Gastroesophageal sphincter (tissue), 4 donors: ENCODE measurements around the gene RAB44. TPM values are rescaled to one million over a fixed set of nuclear protein-coding genes. Genes with fewer than 3 reads are reported as not detected.
A peak's percentile ranks its signal among the peaks of the same experiment; 100 is the strongest.

Experiments used
- ATAC-seq: fragments of 150-250 bp; one replicate; pipeline ENCODE4 v1.9.1; 2016; ENCODE audit warnings: mild to moderate bottlenecking, moderate library complexity
- H3K27ac ChIP-seq, 4 donors: fragments of 200-600 bp; sonication (generic) in 3 of 4; 1 replicate in 3 of 4; 2 replicates in 1 of 4; pipeline ENCODE4 v1.5.1; 2016 to 2019
- H3K27me3 ChIP-seq: fragments of 200-600 bp; sonication (generic); one replicate; pipeline ENCODE4 v1.5.1; 2019
- H3K36me3 ChIP-seq, 2 donors: fragments of 200-600 bp; sonication (generic); one replicate each; pipeline ENCODE4 v1.5.1; 2019; ENCODE audit warnings: control low read depth in 1 of 2
- H3K4me1 ChIP-seq, 3 donors: fragments of 200-600 bp; sonication (generic); 1 replicate in 2 of 3; 2 replicates in 1 of 3; pipeline ENCODE4 v1.5.1; 2016 to 2019; ENCODE audit warnings: control low read depth in 2 of 3
- H3K4me3 ChIP-seq, 2 donors: fragments of 200-600 bp; sonication (generic); one replicate each; pipeline ENCODE4 v1.5.1; 2019; ENCODE audit warnings: mild to moderate bottlenecking in 1 of 2, moderate library complexity in 1 of 2
- H3K9me3 ChIP-seq, 3 donors: fragments of 200-600 bp; sonication (generic); one replicate each; pipeline ENCODE4 v1.5.1; 2017 to 2019; ENCODE audit warnings: control low read depth in 2 of 3
- EP300 ChIP-seq: sonication (generic); formaldehyde crosslinking; IDR thresholded peaks from one replicate; pipeline ENCODE4 v1.6.1; 2017; ENCODE audit warnings: antibody characterized with exemption, mild to moderate bottlenecking
- POLR2A ChIP-seq, 2 donors: fragments of 450-650 bp; IDR thresholded peaks; one replicate each; pipeline ENCODE4 v1.6.1; 2017; ENCODE audit warnings: antibody characterized with exemption in 2 of 2, mild to moderate bottlenecking in 2 of 2, moderate library complexity in 1 of 2
- POLR2AphosphoS5 ChIP-seq: sonication (generic); formaldehyde crosslinking; IDR thresholded peaks from one replicate; pipeline ENCODE4 v1.6.1; 2017; ENCODE audit warnings: antibody characterized with exemption
- WGBS, 2 donors: methylation state at CpG; one replicate each; pipeline ENCODE4 v1.1.5; 2018; ENCODE audit warnings: low coverage in 1 of 2; 5-methylcytosine and 5-hydroxymethylcytosine counted together
- total RNA-seq, 4 donors: library from RNA; depleted of rRNA; stranded (reverse); fragments of >200 nt; gene quantifications; one replicate each; pipeline ENCODE4 v1.1.0, GENCODE V29; 2016
- TF ChIP-seq, protein P1 (sequence below), 4 experiments: fragments of 200-600 bp in 2 of 4; fragments of 450-650 bp in 2 of 4; sonication (generic) in 1 of 4; IDR thresholded peaks; one replicate each; pipeline ENCODE4 v1.5.1; 2017 to 2019; ENCODE audit warnings: antibody characterized with exemption in 4 of 4, mild to moderate bottlenecking in 2 of 4, moderate library complexity in 2 of 4

Gene RAB44
- total RNA-seq, 4 donors from 2014 or later, result 0.67 to 1.6 (median 0.89) TPM; not detected in 1

DNA sequence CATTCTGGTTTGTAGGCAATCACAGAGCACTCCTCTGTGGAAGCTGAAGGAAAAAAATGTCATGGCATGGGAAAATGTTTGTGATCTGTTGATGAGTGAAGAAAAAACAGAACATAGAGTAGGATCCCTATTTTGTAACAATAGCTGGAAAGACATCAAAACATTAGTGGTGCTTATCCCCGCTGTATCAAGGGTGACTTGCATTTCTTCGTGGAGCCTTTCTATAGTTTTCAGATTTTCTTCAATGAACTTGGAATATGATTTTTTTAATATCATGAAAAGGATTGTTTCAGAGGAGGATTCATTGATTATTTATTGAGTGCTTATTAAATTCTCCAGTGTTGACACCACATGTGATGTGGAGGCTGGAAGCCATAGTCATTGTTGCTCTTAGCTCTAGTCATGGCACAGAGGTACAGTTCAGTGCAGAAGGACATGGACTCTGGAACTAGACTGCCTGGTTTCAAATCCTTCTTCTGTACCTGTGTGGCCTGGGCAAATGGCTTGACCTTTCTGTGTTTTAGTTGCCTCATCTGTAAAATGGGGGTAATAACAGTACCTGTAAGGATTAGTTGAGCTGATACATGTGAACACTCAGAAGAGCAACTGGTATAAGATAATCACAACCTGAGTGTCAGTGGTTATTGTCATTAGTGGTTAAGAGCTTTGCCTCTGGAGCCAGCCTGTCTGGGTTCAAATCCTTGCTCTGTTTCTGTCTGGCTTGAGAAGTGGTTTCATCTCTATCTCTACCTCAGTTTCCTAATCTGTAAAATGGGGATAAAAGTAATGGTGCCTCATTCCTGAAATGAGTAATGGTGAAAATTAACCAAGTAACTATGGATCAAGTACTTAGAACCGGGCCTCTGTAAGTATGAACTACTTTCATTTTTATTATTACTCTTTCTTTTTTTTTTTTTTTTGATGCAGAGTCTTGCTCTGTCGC, 33.9 kb upstream of the RAB44 start:
- no peak overlapping the region for H3K27ac ChIP-seq
- WGBS, 2 donors, result 66 to 91% methylated on average over 3 to 4 of the region's 4 CpGs

DNA sequence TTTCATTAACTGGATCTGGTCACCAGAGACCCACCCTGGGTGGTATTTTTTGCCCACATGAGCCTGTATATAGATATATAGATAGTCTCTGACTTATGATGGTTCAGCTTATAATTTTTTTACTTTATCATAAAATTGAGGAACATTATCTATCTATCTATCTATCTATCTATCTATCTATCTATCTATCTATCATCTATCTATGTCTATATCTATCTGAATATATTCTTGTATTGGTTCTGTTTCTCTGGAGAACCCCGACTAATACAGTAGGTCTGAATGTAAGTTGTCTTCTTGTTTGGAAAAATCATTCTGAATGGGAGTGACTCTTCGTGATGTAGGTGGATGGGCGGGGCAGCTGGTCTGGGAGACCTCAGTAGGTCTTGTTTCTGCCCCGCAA, 32.4 kb upstream of the RAB44 start:
- Histone ChIP-seq H3K4me3 (no peak overlapping the region), H3K27ac (no peak overlapping the region), H3K9me3 (no peaks in the 10 kb centered on the region), H3K27me3 (peaks cover 5% of the 10 kb centered on the region), H3K4me1 (peaks cover 0 to 21% (median 7%) of the 10 kb centered on the region in 3 donors), H3K36me3 (no peaks in the 10 kb centered on the region)
- ATAC-seq, result no peak
- 91% methylated on average over 4 of the region's 4 CpGs; no CpG with 5 or more reads in 1 of the 2 donors for WGBS, 2 donors
- TF ChIP-seq POLR2A (IDR thresholded peaks at IDR 0.05) (no peak), EP300 (no peak), POLR2AphosphoS5 (no peak)
- TF ChIP-seq, protein P1, sequence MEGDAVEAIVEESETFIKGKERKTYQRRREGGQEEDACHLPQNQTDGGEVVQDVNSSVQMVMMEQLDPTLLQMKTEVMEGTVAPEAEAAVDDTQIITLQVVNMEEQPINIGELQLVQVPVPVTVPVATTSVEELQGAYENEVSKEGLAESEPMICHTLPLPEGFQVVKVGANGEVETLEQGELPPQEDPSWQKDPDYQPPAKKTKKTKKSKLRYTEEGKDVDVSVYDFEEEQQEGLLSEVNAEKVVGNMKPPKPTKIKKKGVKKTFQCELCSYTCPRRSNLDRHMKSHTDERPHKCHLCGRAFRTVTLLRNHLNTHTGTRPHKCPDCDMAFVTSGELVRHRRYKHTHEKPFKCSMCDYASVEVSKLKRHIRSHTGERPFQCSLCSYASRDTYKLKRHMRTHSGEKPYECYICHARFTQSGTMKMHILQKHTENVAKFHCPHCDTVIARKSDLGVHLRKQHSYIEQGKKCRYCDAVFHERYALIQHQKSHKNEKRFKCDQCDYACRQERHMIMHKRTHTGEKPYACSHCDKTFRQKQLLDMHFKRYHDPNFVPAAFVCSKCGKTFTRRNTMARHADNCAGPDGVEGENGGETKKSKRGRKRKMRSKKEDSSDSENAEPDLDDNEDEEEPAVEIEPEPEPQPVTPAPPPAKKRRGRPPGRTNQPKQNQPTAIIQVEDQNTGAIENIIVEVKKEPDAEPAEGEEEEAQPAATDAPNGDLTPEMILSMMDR (IDR thresholded peaks at IDR 0.05), result no peak

More for the DNA sequence above, 33.9 kb upstream of the RAB44 start:
- Histone ChIP-seq H3K27me3 (peaks cover 5% of the 10 kb centered on the region), H3K4me3 (no peak overlapping the region), H3K9me3 (no peaks in the 10 kb centered on the region), H3K4me1 (peaks cover 0 to 21% (median 7%) of the 10 kb centered on the region in 3 donors), H3K36me3 (no peaks in the 10 kb centered on the region)
- TF ChIP-seq, protein P1 (IDR thresholded peaks at IDR 0.05), result no peak
- no peak for TF ChIP-seq POLR2AphosphoS5
- TF ChIP-seq EP300, result no peak
- TF ChIP-seq POLR2A (IDR thresholded peaks at IDR 0.05), result no peak
- ATAC-seq, result no peak

DNA sequence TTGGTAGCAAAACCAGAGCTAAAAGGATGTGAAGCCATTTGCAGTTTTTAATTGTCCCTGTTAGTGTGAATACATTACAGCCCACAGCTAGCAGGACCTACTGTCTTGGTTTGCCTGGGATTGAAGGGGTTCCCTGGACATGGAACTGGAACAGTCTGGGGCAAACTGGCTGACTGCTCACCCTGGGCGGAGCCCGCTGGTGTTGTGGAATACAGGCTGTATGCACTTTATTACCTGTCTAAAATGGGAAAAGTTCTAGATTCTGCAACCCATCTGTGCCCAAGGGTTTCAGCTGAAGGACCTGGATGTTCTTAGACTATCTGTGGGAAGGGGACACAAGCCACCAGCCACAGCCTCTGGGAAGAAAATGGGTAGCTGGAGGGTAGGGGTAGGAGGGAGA, 31.3 kb upstream of the RAB44 start:
- H3K27ac ChIP-seq, result peak overlapping the region in 1 of 4 donors; percentile 44
- H3K9me3 ChIP-seq, result no peaks in the 10 kb centered on the region
- WGBS, 2 donors, result 82% methylated on average over 2 of the region's 2 CpGs; no CpG with 5 or more reads in 1 of the 2 donors
- no peaks in the 10 kb centered on the region for H3K27me3 ChIP-seq
- H3K4me3 ChIP-seq, result no peak overlapping the region
- H3K4me1 ChIP-seq, result peaks cover 0 to 11% (median 3%) of the 10 kb centered on the region in 3 donors
- H3K36me3 ChIP-seq, result no peaks in the 10 kb centered on the region
- ATAC-seq, result no peak
- TF ChIP-seq, protein P1 (IDR thresholded peaks at IDR 0.05), result no peak
- TF ChIP-seq EP300 (no peak), POLR2A (IDR thresholded peaks at IDR 0.05) (no peak), POLR2AphosphoS5 (no peak)

DNA sequence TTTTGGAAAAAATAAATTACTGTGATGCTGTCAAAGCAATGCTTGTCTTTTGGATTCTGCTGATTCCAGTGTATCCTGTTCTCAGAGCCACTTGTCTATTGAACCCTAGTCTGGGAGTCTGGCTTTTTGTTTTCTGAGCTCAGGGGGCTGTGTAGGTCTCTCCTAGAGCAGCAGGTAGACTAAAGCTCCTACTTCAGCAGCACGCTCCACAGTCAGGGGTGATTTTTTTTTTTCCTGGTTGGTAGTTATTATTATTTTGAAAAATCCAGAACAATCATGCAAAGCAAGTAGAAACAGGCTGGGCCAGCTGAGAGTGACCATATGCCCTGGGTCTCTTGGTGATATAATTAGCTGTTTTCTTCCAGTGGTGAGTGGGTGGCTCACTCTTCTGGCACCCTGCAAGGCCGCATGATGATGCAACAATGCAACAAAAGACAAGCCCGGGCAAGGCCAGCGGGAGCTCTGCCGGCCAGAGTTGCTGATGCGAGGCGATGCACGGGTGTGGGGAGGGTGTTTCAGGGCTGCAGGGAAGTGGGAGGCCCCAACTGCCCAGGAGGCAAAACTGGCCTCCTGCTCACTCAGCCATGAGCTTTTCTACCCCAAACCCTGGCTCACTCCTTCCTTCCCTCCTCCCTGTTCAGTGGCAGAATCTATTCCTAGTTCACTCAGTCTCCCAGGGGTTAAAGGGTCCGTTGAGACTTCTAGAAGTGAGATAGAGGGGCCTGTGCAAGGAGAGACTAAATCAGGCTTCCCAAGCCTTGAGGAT, 30.6 kb upstream of the RAB44 start:
- Histone ChIP-seq H3K36me3 (no peaks in the 10 kb centered on the region), H3K27ac (peak overlapping the region in 1 of 4 donors; percentile 44), H3K4me1 (peaks cover 0 to 9% (median 3%) of the 10 kb centered on the region in 3 donors), H3K27me3 (no peaks in the 10 kb centered on the region), H3K9me3 (no peaks in the 10 kb centered on the region), H3K4me3 (no peak overlapping the region)
- 37 to 72% methylated on average over 6 to 7 of the region's 9 CpGs for WGBS, 2 donors
- TF ChIP-seq, protein P1 (IDR thresholded peaks at IDR 0.05), result no peak
- peak; percentile 22 for TF ChIP-seq POLR2AphosphoS5
- ATAC-seq, result peak; percentile 87
